GM21515 (cell line): ENCODE data around the gene PASK.

Experiments used
- ATAC-seq: cut with Tn5 transposase; IDR thresholded peaks from one replicate; pipeline ENCODE4 v1.9.1; 2021; ENCODE audit not compliant: unreplicated experiment

PASK gene

DNA sequence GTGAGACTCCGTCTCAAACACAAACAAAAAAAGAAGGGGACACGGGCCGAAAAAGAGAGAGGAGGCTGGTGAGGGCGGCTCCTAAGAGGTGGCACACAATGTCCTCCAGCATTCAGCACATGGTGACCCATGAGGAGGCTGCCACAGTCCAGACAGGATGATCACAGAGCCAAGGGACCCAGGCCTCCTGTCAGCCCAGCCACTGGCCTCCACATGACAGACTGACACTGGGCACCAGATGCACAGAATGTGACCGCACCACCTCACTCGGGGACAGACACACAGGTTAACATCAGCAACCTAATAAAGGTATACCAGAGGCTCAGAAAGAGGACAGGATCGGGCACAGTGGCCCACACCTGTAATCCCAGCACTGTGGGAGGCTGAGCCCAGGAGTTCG, 21.0 kb downstream of the PASK start:
- ATAC-seq, result no peak

DNA sequence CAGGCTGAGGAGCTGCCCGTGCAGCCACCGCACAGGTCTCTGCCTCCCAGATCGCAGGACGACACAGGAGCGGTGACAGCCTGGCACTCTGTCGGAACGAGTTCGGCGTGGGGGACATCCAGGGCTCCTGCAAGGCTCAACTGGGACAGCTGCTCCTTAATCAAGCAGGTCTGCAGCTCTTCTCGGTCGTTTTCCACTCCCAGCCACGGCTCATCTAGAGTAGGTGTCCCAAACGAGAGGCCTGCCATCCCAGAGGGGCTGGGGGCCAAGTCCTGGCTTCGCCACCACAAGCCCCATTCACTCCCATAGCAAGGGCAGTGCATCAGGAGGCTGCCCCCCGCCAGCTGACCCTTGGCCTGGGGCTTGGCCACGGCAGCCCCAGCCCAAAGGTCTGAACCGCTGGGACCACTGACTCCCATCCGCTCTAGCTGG, 22.5 kb downstream of the PASK start:
- no peak for ATAC-seq

DNA sequence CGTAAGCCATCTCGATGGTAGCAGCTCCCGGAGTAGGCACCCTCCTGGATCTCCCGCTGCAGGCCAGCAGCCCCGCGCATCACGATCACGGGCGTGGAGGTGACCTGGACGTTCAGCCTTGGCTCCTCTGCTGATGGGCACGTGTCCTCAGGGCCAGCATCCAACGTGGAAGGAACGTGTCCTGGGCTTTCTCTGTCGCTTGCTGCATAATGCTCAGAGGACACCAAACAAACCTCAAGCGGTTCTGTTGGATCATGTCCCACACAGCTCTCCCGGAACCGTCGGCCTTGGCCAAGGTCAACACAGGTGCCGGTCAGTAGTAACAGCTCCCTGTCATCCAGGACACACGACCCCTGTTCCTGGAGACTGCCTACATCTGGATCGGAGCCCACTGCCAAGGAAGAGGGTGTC, 23.1 kb downstream of the PASK start:
- ATAC-seq, result no peak

DNA sequence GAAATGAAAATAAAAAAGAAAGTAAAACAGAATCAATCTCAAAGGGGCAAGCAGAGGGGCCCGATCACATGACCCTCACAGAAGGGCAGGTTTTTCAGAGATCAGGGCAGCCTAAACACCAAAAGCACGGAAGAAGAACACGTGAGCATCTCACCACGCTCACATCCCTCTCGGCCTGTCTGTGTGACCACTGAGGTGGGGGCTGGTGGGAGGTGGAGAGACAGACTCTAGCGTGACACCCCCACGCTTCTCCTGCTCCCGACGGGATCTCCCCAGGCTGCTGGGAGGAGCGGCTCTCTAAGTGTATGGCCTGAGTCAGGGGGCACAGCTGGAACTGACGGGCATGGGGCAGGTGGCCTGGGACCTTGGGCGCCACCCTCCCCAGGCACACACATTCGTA, 23.6 kb downstream of the PASK start:
- no peak for ATAC-seq

DNA sequence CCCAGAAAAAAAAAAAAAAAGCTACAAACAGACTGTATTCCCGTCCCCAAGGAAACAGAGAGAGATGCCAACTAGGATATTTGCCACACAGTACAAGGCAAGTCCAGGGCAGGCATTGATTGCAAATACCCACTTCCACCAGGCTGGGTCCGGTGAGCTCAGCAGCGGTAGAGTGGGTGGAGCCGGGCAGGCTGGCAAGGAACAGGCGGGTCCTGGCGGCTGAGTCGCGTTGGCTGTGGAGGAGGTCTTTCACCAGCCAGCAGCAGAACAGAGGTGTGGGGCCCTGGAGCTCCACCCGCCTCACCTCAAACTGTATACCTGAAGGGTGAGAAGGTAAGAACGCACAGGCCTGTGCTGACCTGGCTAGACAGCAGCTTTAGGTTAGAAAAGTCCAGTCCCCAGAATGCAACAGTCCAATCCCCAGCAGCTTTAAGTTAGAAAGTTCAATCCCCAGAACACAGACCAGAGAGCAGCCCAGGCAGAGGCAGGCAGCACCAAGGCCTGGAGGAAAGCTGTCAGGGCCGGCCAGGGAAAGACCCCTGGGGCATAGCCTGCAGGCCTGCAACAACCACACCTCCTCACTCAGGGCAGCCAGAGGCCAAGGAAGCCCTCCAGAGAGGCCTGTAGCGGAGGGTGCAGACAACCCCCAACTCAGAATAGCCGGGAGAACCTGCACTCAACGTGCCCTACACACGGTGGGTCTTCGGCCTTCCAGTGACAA, 25.3 kb downstream of the PASK start:
- ATAC-seq, result no peak

DNA sequence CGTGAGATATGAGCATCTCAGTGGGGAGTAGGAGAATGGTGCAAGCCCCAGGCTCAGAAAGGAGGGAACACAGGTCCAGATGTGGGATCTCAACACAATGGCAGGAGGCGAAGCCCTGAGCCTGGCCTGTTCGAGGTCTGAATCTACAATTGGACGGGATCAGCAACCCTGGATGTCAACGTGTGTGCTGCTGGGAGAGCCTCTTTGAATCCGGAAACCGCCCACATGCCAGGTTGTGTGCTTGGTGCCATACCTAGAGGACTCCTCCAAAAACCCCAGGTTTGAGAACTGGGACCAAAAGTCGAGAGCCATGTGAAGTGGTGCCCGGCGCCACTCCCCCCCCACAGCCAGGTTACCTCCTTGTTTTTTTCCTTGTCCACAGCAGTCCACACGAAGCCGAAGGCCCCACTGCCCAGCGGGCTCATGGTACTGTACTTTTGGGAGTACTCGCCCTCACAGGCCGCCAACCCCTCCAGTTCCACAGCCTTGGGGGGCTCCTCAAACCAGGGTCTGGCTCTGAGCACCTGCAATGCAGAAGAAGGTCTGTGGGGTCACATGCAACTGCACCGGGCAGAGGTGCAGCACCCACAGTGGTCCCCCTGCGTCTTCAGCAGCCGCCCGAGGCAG, 26.8 kb downstream of the PASK start:
- ATAC-seq, result no peak

DNA sequence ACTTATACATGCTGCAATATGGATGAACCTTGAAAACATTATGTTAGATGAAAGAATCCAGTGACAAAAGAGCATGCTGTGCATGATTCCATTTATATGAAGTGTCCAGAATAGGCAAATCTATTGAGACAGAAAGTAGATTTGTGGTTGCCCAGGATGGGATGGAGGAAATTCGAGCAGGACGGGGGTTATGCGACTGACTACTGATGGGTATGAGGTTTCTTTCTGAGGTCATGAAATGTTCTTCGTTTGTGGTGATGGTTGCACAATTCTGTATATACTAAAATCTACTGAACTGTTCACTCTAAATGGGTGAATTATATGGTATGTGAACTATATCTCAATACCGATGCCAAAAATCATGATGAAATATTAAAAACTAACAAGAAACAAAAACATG, 28.3 kb downstream of the PASK start:
- no peak for ATAC-seq

DNA sequence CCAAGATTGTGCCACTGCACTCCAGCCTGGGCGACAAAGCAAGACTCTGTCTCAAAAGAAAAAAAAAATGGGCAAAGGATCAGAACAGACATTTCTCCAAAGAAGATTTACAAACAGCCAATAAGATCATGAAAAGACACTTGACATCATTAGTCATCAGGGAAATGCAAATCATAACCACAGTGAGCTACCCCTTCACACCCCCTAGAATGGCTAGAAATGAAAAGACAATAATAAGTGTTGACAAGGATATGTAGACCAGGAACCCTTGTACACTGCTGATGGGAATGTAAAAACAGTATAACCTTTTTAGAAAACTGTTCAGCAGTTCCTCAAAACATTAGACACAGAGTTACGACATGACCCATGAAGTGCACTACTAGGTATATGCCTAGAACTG, 28.8 kb downstream of the PASK start:
- no peak for ATAC-seq

DNA sequence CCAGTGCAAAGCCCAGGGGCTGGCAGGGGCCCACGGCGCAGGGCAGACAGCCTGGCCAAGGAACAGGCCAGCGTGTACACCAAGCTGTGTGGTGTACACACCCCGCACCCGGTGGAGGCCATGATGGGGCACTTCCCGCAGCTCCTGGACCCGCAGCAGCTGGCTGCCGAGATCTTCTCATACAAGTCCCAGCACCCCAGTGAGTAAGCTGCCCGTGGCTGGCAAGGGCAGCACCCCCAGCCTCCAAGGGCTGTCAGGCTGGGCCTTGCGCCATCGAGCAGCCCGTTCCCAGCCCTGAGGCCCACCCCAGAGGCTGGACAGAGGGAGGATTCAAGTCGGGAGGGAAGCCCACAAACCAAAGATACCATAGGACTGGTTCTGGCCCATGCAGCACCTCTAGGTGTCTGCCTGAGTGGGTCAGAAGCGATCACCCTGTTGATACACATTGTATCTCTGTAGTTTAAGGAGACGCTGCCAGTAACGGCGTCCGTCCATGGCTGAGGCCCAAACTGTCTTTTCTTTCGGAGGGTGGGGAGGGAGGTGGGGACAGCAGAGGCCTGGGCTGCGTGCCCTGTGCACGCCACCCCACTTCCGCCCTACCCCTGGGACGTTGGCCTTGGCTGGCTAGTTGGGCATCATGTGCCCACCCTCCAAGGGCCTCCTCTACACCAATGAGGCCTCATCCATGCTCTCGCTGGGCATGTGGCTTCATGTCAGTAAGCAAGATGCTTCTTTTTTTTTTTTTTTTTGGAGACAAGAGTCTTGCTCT, 30.4 kb downstream of the PASK start:
- no peak for ATAC-seq

DNA sequence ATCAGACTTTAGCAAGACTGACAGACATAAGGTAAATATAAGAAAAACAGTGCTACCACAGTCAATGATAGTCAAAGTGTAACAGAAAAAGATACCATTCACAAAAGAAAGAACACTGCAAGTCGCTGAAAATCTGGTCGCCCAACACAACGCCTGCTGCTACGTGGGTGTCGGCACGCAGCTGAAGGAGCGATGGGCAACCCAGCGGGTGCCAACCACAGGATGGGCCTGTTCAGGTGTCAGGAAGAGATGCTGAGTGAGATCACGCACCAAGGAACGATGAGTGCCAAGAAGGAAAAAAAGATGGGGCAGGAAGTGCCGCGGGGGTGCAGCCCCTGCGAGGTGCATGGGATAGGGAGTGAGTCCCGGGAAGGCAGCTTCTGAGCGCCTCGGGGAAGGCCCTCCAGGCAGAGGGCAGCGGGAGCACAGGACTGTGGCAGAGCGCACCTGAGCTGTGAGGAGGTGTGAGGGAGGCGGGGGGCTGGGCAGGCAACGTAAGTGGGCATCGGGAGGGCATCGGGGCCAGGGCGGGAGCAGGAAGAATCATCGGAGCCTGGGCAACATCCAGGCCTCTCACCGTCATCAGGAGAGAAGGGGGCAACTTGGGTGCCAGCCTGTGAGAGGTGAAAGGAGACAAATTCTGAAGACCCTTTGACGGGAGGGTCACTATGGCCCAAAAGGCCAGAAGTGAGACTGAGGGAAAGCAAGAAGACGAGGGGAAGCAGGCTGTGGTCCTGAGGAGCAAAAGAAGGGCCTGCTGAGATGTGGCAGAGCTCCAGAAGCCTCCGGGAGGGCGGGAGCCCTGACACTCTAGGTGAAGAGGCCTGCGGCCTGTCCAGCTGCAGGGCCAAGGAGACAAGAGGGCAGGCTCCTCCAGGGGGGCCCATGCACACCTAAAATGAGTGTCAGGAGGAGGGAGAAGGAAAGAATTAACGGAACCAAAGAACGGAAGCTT, 32.4 kb downstream of the PASK start:
- no peak for ATAC-seq

DNA sequence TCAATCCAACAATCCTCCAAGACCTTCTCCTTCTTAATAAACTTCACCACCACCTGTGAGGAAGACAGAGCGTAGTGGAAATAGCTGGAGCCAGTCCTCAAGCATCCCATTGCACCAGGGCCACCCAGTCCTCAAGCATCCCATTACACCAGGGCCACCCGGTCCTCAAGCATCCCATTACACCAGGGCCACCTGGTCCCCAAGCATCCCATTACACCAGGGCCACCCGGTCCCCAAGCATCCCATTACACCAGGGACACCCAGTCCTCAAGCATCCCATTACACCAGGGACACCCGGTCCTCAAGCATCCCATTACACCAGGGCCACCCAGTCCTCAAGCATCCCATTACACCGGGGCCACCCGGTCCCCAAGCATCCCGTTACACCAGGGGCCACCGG, 33.9 kb downstream of the PASK start:
- no peak for ATAC-seq

DNA sequence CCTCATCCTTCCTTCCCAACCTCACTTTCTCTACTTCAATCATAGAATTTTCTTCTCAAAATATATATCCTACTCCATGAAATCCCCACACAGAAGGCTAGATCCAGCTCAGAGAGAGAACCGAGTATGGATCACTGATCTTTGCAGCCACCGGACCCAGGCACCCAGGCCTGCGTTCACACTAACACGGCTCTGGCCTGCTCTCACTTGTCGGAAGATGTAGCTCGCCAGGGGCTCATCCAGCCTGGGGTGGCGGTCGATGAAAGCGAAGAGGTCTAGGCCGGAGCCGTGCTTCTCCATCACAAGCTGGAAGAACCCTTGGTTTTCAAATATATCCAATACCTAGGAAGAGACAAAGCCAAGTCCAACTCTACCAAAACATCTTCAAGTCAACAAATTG, 34.4 kb downstream of the PASK start:
- ATAC-seq, result no peak

DNA sequence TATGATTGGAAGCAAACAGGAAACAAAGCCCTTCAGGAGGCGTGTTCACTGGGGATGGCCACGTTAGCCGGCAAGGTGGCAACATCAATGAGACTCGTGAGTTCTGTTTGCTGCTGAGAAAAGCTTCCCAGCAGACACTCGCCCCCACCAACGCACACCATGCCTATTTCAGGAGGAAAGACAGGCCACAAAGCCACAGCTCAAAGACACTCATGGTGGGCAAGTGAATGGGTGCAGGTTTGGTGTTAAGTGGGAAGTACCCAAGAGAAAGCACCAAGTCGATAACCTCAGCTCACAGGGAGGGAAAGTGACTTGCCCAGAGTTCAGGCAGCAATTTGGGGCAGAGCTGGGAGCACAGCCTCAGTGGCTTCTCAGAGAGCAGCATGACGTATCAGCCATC, 36.7 kb downstream of the PASK start:
- ATAC-seq, result no peak

DNA sequence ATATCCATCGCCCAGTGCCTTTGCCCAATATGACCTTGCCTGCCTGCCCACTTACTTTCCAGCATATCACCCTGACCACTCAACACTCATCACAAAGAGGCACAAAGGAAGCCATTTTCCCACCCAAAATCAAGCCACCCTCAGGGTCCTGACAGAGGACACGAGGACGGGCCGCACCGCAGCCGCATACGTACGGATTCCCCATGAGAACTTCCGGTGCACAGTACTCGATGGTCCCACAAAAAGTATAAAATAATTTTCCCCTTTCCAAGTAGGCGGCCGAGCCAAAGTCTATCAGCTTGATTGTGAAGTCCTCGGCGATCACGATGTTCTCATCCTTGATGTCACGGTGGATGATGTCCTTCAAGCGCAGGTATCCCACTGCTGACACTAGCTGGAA, 37.2 kb downstream of the PASK start:
- ATAC-seq, result no peak

DNA sequence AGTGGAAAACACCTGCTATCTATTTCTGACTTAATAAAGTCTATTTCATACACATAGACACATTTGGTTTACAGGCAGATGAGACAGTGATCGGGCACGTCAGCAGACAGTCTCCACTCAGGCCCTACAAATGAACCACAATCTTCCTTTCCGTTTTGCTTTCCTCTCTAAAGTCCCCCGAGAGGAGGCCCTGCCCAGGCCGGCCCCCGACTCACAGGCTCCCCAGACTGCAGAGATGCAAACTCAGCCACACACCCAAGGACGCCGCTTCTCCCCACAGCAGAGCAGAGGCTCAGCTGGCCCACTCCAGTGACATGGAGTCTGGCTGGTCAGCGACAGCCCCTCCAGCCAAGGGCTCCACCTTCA, 37.8 kb downstream of the PASK start:
- peak; percentile 49 for ATAC-seq

DNA sequence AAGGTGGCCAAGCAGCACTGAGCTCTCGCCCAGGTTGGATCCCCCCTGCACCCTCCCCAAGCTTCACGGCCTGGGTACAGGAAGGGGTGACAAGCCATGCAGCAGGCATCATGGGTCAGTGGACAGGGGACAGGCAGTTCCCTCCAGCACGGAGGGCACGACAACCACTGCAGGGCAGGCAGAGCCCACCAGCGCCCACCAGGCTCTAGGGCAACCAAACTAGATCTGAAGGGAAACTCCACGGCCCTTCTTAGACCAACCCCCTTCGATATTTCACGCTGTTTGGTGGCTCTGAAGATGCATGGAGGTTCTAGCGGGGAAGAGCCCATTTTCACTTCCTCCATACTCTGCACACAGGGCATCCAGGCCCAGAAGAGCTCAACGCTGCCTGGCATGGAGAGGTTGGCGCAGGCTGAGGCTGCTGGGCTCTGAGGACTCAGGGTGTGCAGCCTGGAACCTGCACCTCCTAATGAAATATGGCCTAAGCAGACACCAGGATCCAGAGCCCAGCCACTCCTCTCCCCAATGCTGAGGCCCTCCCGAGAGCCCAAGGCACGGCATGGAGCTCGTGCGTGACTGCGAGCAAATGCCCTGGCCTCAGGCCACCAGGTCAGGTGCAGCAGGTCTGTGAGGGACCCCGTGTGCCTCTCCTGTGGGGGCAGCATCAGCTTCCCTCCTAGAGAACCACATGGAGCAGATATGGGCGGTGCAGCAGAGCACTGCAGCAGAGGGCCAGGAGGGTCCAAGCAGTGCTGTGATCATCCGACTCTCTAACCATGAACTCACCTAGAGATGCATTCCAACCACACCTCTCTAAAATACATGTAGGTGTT, 38.4 kb downstream of the PASK start:
- ATAC-seq, result peak; percentile 42

DNA sequence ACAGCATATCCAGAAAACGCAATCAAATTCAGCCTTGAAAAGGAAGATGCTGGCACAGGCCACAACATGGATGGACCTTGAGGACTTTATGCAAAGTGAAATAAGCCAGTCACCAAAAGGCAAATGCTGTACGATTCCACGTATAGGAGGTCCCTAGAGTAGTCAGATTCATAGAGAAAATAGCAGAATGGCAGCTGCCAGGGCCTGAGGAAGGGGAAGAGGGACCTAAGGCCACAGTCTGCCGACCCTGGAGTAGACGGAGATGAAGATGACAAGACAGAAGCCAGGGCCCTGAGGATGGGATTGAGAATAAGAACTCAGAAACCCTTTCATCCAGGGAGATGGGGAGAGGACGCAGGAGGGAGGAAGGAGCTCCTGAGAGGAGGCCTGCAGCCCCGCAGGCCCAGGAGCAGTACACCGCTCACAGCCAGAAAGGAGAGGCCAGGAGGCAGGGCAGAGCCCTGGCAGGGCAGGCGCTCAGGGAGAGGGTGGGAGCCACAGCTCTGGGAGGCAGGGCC, 39.1 kb downstream of the PASK start:
- ATAC-seq, result peak; percentile 2

DNA sequence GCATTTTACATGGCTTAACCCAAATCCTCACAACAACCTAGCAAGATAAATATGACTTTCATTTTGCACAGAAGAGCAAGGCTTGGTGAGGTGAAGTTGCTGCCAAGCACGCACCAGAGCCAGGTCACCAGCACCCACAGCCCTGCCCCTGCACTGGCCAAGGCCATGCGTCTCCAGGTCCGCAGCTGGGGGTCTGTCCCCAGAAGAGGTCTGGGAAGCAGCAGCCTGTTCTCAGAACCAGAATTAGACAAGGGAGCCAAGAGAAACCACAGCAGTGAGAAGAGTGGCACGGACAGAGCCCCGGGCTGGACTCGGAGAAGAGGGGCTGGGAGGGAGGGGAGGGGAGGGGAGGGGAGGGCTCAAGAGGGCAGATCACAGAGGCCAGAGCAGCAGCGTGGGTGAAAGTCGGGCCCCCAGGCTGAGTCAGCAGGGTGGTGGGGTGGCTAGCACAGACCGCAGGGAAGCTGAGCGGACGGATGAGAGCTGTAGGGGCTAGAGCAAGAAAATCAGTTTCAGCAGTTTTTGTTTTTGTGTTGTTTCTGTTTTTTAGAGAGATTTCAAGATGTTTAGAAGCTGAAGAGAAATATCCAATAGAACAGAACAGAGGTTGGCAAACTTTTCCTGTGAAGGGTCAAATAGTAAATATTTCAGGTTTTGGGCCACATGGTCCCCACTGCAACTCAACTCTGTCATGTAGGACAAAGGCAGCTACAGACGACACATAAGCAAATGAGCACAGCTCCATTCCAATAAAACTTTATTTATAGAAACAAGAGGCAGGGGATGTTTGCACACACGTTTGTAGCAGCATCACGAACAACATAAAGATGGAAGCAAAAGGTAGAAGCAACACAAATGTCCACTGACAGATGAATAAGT, 39.8 kb downstream of the PASK start:
- ATAC-seq, result no peak
